HCT116 (cell line): ENCODE results near the gene HSF2BP. TPM values are rescaled to one million over a fixed set of nuclear protein-coding genes. Genes with fewer than 3 reads are reported as not detected.

Experiments used
- ATAC-seq: fragments of 200-7000 bp; cut with Tn5 transposase; 2 replicates; pipeline ENCODE4 v1.9.1; 2020; ENCODE audit warnings: mild to moderate bottlenecking, moderate library complexity
- BruUV-seq: library from RNA; stranded (reverse); fragments of 400-500 nt; replicated peaks from 2 replicates; lab custom pipeline; 2021; lab: Mats Ljungman, UMichigan
- CTCF ChIA-PET: fragments of 300-600 bp; sonication (Branson Sonifier 250); formaldehyde crosslinking; loops from one replicate; lab custom pipeline; 2021; ENCODE audit warnings: antibody characterized with exemption; lab: Charles Lee
- POLR2A ChIA-PET: fragments of 300-600, 350-600 bp; sonication (Branson Sonifier 250); formaldehyde crosslinking; loops from one replicate; lab custom pipeline; 2021; ENCODE audit warnings: antibody characterized with exemption; lab: Charles Lee
- RAD21 ChIA-PET, 2 experiments: fragments of 300-600 bp; sonication (Branson Sonifier 250); formaldehyde crosslinking; loops; one replicate each; lab custom pipeline; 2023; ENCODE audit warnings: low total read pairs in 2 of 2; ENCODE audit not compliant: uncharacterized antibody in 2 of 2, unreplicated experiment in 2 of 2, low non-redundant PET in 1 of 2; lab: Charles Lee
- DNase-seq: peaks from one replicate; pipeline ENCODE4 v3.0.0-alpha.2; 2010; ENCODE audit warnings: low read depth, low spot score
- H2AFZ ChIP-seq: fragments of 200-600 bp; shearing (Covaris generic), sonication (generic); 2 replicates; pipeline ENCODE4 v1.6.1; 2017; ENCODE audit warnings: low read depth, mixed run types, mixed read lengths, antibody characterized with exemption, low read length; ENCODE audit not compliant: poor library complexity, severe bottlenecking
- H3K27ac ChIP-seq: 2 replicates; pipeline ENCODE4 v1.5.1; 2012; ENCODE audit warnings: low read depth, low read length
- H3K27me3 ChIP-seq: fragments of 200-600 bp; sonication (generic); 2 replicates; pipeline ENCODE4 v1.6.1; 2016; ENCODE audit warnings: mixed run types, low read length, mixed read lengths; ENCODE audit not compliant: insufficient read depth
- H3K36me3 ChIP-seq, 2 experiments: fragments of 200-500 bp in 1 of 2; fragments of 200-600 bp in 1 of 2; sonication (Bioruptor generic) in 1 of 2; sonication (generic) in 1 of 2; 2 replicates each; pipeline versions ENCODE4 v1.5.1 to v1.6.1; 2014 to 2016; ENCODE audit warnings: low read length in 2 of 2, inconsistent platforms in 1 of 2, mixed read lengths in 1 of 2, mixed run types in 1 of 2; ENCODE audit not compliant: insufficient read depth in 2 of 2, control insufficient read depth in 1 of 2
- H3K4me1 ChIP-seq, 2 experiments: fragments of 200-600 bp in 1 of 2; sonication (generic) in 1 of 2; 2 replicates each; pipeline versions ENCODE4 v1.5.1 to v1.6.1; 2012 to 2017; ENCODE audit warnings: low read length in 2 of 2, inconsistent platforms in 1 of 2, mild to moderate bottlenecking in 1 of 2, mixed read lengths in 1 of 2, mixed run types in 1 of 2, moderate library complexity in 1 of 2; ENCODE audit not compliant: insufficient read depth in 2 of 2, control insufficient read depth in 1 of 2
- H3K4me2 ChIP-seq: fragments of 200-600 bp; sonication (generic); 2 replicates; pipeline ENCODE4 v1.6.1; 2017; ENCODE audit warnings: mixed run types, low read length, mixed read lengths
- H3K4me3 ChIP-seq, 2 experiments: fragments of 200-600 bp in 1 of 2; sonication (generic) in 1 of 2; replicated peaks in 1 of 2; 2 replicates each; pipeline ENCODE4 v1.5.1; 2011 to 2016; ENCODE audit warnings: low read length in 2 of 2, control low read depth in 1 of 2, low read depth in 1 of 2, mild to moderate bottlenecking in 1 of 2, mixed read lengths in 1 of 2, mixed run types in 1 of 2
- H3K79me2 ChIP-seq: fragments of 200-600 bp; sonication (generic); 2 replicates; pipeline ENCODE4 v1.6.1; 2017; ENCODE audit warnings: mild to moderate bottlenecking, mixed run types, low read length, moderate library complexity, mixed read lengths; ENCODE audit not compliant: insufficient read depth
- H3K9ac ChIP-seq: fragments of 200-600 bp; sonication (generic); 2 replicates; pipeline ENCODE4 v1.6.1; 2016; ENCODE audit warnings: low read length, mixed read lengths
- H3K9me2 ChIP-seq: fragments of 200-600 bp; sonication (generic), shearing (Covaris generic); 2 replicates; pipeline ENCODE4 v1.6.1; 2017; ENCODE audit warnings: mixed run types, mild to moderate bottlenecking, moderate library complexity; ENCODE audit not compliant: insufficient read depth
- H3K9me3 ChIP-seq, 2 experiments: fragments of 200-500 bp in 1 of 2; fragments of 200-600 bp in 1 of 2; sonication (Bioruptor generic) in 1 of 2; sonication (generic) in 1 of 2; 2 replicates each; pipeline ENCODE4 v1.6.1; 2014 to 2017; ENCODE audit warnings: low read length in 2 of 2, mixed read lengths in 2 of 2, inconsistent platforms in 1 of 2, low read depth in 1 of 2, mild to moderate bottlenecking in 1 of 2, mixed run types in 1 of 2, moderate library complexity in 1 of 2; ENCODE audit not compliant: control insufficient read depth in 1 of 2, insufficient read depth in 1 of 2
- H4K20me1 ChIP-seq: fragments of 200-600 bp; sonication (generic), shearing (Covaris generic); 2 replicates; pipeline ENCODE4 v1.6.1; 2017; ENCODE audit warnings: mixed run types, mild to moderate bottlenecking, moderate library complexity; ENCODE audit not compliant: insufficient read depth
- EGR1 ChIP-seq: IDR thresholded peaks from 2 replicates; pipeline ENCODE4 v1.6.1; 2012; ENCODE audit warnings: low read depth
- ELF1 ChIP-seq: IDR thresholded peaks from 2 replicates; pipeline ENCODE4 v1.6.1; 2012; ENCODE audit warnings: low read depth, borderline replicate concordance
- EZH2 ChIP-seq: fragments of 200-600 bp; sonication (generic); IDR thresholded peaks from 2 replicates; pipeline ENCODE4 v1.6.1; 2017; ENCODE audit warnings: antibody characterized with exemption, mixed run types
- EZH2phosphoT487 ChIP-seq: fragments of 200-600 bp; IDR thresholded peaks from 2 replicates; pipeline ENCODE4 v1.6.1; 2018; ENCODE audit warnings: antibody characterized with exemption, borderline replicate concordance
- JUND ChIP-seq: IDR thresholded peaks from 2 replicates; pipeline ENCODE4 v1.6.1; 2012
- MAX ChIP-seq: IDR thresholded peaks from 2 replicates; pipeline ENCODE4 v1.6.1; 2012
- POLR2A ChIP-seq: IDR thresholded peaks from 2 replicates; pipeline ENCODE4 v1.7.0; 2011; ENCODE audit warnings: borderline replicate concordance; ENCODE audit not compliant: insufficient read depth, insufficient read length; ENCODE audit errors: extremely low read depth
- POLR2AphosphoS5 ChIP-seq: IDR thresholded peaks from 2 replicates; pipeline ENCODE4 v1.6.1; 2011; ENCODE audit warnings: mild to moderate bottlenecking, low read depth, low read length, moderate library complexity
- SIN3A ChIP-seq: IDR thresholded peaks from 2 replicates; pipeline ENCODE4 v1.6.1; 2012; ENCODE audit warnings: low read depth
- SRF ChIP-seq: IDR thresholded peaks from 2 replicates; pipeline ENCODE4 v1.6.1; 2012; ENCODE audit warnings: low read depth
- TCF7L2 ChIP-seq: IDR thresholded peaks from 2 replicates; pipeline ENCODE4 v1.7.0; 2011; ENCODE audit warnings: borderline replicate concordance, inconsistent platforms; ENCODE audit not compliant: insufficient read depth, insufficient read length; ENCODE audit errors: extremely low read depth
- ZFX ChIP-seq: fragments of 450-650 bp; IDR thresholded peaks from 2 replicates; pipeline ENCODE4 v1.6.1; 2017
- intact Hi-C: fragments of 100-400 bp; cut with micrococcal nuclease; formaldehyde crosslinking; loops from 2 replicates; pipeline ENCODE4 v1.10.0; 2022
- total RNA-seq: library from RNA; stranded (reverse); gene quantifications from one replicate; pipeline ENCODE4 v1.2.1, GENCODE V29; 2021; ENCODE audit not compliant: unreplicated experiment
- TF ChIP-seq, protein P1 (sequence below): IDR thresholded peaks from 2 replicates; pipeline ENCODE4 v1.6.1; 2012
- TF ChIP-seq, protein P2 (sequence below): IDR thresholded peaks from 2 replicates; pipeline ENCODE4 v1.6.1; 2012; ENCODE audit warnings: low read depth

The HSF2BP gene
- total RNA-seq, 1 experiment from 2014 or later, result 0.59 TPM

GRCh38 chr21:43703035-43703880 is 44.0 kb upstream of the HSF2BP start:
- H3K4me1 ChIP-seq, result peaks cover 9 to 24% of the 10 kb centered on the region in 2 experiments
- CTCF ChIA-PET, result no interaction called here
- H2AFZ ChIP-seq, result no peak overlapping the region
- ATAC-seq, result no peak
- POLR2A ChIA-PET, result no interaction called here
- no peaks in the 10 kb centered on the region for H3K36me3 ChIP-seq
- no peak overlapping the region for H3K4me3 ChIP-seq
- no peak overlapping the region for H3K27ac ChIP-seq
- no peaks in the 10 kb centered on the region for H3K79me2 ChIP-seq
- DNase-seq, result no peak
- no peaks in the 10 kb centered on the region for H3K9me3 ChIP-seq
- BruUV-seq, result no TSS peak
- H3K4me2 ChIP-seq, result no peak overlapping the region
- H3K9me2 ChIP-seq, result no peaks in the 10 kb centered on the region
- no peaks in the 10 kb centered on the region for H3K27me3 ChIP-seq
- H4K20me1 ChIP-seq, result no peaks in the 10 kb centered on the region
- H3K9ac ChIP-seq, result no peak overlapping the region
- intact Hi-C loops, result no loop called here
- TF ChIP-seq POLR2AphosphoS5 (no peak), SIN3A (no peak), EZH2 (no peak), MAX (no peak), EZH2phosphoT487 (no peak), EGR1 (no peak), JUND (no peak), POLR2A (no peak), ELF1 (no peak), SRF (no peak), TCF7L2 (no peak), ZFX (no peak)
- TF ChIP-seq, protein P1, sequence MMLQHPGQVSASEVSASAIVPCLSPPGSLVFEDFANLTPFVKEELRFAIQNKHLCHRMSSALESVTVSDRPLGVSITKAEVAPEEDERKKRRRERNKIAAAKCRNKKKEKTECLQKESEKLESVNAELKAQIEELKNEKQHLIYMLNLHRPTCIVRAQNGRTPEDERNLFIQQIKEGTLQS, result no peak
- TF ChIP-seq, protein P2, sequence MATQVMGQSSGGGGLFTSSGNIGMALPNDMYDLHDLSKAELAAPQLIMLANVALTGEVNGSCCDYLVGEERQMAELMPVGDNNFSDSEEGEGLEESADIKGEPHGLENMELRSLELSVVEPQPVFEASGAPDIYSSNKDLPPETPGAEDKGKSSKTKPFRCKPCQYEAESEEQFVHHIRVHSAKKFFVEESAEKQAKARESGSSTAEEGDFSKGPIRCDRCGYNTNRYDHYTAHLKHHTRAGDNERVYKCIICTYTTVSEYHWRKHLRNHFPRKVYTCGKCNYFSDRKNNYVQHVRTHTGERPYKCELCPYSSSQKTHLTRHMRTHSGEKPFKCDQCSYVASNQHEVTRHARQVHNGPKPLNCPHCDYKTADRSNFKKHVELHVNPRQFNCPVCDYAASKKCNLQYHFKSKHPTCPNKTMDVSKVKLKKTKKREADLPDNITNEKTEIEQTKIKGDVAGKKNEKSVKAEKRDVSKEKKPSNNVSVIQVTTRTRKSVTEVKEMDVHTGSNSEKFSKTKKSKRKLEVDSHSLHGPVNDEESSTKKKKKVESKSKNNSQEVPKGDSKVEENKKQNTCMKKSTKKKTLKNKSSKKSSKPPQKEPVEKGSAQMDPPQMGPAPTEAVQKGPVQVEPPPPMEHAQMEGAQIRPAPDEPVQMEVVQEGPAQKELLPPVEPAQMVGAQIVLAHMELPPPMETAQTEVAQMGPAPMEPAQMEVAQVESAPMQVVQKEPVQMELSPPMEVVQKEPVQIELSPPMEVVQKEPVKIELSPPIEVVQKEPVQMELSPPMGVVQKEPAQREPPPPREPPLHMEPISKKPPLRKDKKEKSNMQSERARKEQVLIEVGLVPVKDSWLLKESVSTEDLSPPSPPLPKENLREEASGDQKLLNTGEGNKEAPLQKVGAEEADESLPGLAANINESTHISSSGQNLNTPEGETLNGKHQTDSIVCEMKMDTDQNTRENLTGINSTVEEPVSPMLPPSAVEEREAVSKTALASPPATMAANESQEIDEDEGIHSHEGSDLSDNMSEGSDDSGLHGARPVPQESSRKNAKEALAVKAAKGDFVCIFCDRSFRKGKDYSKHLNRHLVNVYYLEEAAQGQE, result no peak
- RAD21 ChIA-PET, result no interaction called here
